GM21360 (cell line): ENCODE data around the gene NME4.
"Not testable (repeated sequence)": the region's sequence is repeated elsewhere in the genome, so short reads cannot be mapped to it uniquely, and the experiment has no call there.

Source experiments
- ATAC-seq: cut with Tn5 transposase; IDR thresholded peaks from one replicate; pipeline ENCODE4 v1.9.1; 2021; ENCODE audit warnings: mild to moderate bottlenecking, moderate library complexity; ENCODE audit not compliant: unreplicated experiment

The NME4 gene

DNA sequence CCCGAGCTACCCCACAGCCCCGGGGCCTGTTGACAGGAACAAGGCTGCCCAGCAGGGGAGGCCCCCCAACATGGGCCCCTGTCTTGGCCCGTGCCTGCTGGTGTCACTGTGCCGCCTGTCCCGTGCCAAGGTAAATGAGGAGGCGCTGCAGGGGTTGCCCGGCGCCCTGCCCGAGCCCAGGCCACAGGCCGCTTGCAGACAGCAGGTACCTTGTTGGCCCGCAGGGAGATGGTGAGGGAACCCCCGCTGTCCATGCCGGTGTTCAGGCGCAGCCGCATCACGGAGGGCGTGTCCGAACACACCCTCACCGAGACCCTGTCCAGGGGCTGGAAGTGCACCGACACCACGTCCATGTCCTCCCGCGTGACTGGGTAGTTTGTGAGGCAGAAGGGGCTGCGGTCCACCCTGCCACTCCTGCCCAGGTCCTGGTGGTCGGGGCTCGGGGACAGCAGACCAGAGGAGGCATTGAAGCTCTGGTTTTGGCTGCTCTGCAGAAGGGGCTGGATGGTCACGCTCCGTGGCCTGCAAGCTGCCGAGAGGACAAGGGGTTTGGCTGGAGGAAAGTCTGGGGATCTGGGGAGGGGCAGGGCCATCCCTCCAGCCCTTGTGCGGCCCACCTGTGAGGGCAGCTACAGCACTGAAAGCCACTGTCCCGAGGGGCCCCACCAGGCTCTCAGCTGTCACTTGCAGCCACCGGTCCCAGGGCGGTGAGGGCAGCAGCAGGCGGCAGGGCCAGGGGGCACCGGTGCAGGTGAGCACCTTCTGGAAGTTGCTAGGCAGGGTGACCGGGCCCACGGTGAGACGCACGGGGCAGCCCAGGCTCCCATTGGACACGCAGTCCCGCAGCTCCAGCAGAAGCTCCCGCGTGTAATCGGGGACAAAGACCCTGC lies 20.8 kb upstream of the NME4 start:
- no peak for ATAC-seq

GRCh38 chr16:376817-377418 lies 20.1 kb upstream of the NME4 start:
- ATAC-seq, result no peak

DNA sequence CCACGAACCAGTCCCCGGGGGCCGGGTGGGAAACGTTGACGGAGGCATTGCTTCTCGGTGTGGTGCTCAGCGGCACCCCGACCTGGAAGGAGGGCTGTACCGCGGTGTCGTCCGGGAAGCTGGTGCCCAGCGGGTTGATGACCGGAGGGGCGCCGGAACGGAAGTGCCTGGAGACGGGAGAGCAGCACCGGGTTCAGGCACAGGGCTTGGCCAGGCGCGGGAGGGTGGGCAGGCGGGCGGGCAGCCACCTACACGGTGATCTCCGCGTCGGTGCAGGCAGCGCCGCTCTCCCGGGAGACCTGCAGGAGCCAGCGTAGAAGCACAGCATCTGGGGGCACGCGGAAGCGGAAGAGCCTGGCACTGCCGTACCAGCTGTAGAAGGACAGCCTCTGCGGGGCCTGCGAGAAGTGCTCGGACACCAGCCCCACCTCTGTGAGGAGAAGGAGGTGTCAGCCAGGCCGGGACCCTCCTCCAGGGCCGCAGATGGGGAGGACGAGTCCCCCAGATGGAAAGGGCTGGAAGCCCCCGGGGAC lies 19.5 kb upstream of the NME4 start:
- ATAC-seq, result no peak

DNA sequence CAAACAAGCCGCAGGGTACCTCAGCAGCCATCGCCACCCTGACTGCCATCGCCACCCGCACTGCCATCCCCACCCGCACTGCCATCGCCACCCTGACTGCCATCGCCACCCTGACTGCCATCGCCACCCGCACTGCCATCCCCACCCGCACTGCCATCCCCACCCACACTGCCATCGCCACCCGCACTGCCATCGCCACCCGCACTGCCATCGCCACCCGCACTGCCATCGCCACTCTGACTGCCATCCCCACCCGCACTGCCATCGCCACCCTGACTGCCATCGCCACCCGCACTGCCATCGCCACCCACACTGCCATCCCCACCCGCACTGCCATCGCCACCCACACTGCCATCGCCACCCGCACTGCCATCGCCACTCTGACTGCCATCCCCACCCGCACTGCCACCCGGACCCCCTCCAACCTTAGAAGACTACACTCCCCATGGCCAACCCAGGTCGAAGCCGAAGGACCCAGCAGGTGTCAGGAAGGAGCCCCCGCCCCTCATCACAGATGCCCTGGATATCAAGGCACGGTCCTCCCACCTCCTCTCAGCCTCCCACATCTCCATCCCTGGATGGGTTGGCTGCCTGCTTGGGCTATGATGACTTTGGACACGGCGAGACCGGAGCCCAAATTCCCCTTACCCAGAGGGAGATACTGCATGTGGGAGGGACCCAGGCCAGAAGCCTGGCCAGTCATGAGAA lies 18.7 kb upstream of the NME4 start:
- not testable (repeated sequence) for ATAC-seq

- ATAC-seq, result no peak
Measured at GRCh38 chr16:378821-379182, 18.2 kb upstream of the NME4 start.

DNA sequence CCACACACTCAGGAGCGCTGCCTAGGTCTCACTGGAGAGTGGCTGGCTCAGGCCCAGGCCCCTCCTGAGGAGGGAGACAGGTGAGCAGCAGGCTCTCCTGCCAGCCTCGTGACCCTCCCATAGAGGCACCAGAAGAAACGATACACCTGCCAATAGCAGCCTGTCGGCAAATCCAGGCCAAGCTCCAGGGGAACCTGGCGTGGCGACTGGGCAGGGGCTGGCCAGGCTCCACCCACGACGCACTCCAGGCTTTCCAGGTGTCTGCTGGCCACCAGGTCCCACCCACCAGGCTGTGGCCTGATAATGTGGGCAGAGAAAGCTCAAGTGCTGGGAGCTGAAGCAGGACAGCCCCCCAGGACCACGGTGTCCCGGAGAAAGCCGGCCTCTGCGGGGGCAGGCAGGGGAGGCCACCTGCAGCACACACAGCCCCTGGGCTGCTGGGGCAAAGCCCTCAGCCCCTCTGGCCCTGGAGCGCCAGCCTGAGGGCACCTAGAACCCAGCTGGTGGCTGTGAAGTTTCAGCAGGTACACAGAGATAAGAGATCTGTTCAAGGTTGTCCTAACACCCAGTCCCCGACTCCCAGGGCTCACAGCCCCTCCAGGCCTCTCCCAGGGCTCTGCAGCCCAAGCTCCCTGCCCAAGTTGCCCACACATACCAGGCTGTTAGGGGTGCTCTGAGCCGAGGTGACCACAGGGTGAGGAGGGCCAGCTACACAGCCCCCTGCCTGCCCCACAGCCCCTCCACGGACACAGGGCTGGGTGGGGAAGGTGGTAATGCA lies 17.6 kb upstream of the NME4 start:
- ATAC-seq, result no peak

DNA sequence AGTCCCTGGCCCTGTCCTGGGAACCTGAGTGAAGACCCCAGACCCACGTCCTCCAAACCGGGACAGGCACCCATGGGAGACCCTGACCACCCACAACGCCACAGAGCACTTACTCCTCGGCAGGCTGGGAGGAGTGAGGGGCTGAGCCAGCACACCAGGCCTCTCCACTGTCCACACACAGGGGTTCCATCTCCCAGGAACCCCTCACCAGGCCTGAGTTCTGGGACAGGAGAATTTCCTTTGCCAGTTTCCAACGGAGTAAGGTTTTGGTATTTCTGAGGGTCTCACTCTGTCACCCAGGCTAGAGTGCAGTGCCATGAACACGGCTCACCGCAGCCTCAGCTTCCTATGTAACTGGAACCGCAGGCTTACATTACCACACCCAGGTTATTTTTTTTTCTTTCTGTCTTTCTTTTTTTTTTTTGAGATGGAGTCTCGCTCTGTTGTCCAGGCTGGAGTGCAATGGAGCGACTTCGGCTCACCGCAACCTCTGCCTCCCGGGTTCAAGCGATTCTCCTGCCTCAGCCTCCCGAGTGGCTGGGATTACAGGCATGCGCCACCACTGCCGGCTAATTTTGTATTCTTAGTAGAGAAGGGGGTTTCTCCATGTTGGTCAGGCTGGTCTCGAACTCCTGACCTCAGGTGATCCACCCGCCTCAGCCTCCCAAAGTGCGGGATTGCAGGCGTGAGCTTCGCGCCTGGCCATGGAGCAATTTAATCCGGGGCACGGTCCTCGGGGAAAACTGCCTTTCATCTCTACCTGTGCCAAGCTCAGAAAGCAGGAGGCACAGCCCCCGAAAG lies 16.8 kb upstream of the NME4 start:
- no peak for ATAC-seq

GRCh38 chr16:380762-381011 lies 16.3 kb upstream of the NME4 start:
- ATAC-seq, result no peak

DNA sequence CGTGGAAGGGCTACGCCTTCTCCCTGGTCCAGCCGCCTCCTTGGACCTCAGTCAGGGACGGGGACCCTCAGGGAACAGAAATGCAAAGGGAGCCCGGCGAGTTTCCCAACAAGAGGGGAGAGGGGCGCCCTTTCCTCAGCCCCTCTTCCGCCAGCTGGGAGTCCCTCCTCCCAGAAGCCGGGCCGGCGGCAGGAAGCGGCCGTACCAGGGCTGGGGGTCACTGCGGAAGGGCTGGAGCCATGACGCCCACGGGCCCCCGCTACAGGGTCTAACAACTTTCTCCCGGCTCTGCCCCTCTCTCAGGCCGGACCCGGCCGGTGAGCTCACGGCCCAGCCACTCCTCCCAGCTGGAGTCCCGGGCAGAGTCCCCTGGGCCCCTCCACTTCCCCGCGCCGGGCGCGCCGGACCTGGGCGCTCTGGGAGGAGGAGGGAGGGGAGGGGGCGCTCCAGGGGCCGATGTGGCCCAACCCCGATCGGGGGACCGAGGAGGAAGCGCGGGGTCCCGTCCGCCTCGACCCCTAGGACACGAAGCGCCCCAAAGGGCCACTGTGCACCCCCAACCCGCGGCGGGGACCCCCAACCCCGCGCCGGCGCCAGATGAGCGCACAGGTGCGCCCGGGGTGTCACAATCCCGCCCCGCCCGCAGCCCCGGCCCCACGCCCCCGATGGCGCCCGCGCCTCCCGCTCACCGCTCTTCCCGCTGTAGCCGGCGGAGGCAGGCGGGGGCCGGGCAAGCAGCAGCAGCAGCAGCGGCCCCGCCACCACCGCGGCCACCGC lies 15.8 kb upstream of the NME4 start:
- peak; percentile 7 for ATAC-seq

GRCh38 chr16:381789-382717 lies 14.9 kb upstream of the NME4 start, which contains the start of gene PGAP6:
PGAP6 (minus strand) TSS chr16:381978; CDS start chr16:381821, 157 bp downstream.
- peak; percentile 47 for ATAC-seq

- ATAC-seq, result no peak
Measured at GRCh38 chr16:383326-384051, 13.5 kb upstream of the NME4 start.

DNA sequence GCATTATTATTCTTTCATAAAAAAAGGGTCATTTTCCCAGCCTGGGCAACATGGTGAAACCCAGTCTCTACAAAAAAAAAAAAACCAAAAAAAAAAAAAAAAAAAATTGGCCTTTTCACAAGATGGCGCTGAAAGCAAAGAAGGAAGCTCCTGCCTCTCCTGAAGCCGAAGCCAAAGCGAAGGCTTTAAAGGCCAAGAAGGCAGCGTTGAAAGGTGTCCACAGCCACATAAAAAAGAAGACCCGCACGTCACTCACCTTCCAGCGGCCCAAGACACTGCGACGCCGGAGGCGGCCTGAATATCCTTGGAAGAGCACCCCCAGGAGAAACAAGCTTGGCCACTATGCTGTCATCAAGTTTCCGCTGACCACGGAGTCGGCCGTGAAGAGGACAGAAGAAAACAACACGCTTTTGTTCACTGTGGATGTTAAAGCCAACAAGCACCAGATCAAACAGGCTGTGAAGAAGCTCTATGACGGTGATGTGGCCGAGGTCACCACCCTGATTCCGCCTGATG lies 10.3 kb upstream of the NME4 start:
- no peak for ATAC-seq

DNA sequence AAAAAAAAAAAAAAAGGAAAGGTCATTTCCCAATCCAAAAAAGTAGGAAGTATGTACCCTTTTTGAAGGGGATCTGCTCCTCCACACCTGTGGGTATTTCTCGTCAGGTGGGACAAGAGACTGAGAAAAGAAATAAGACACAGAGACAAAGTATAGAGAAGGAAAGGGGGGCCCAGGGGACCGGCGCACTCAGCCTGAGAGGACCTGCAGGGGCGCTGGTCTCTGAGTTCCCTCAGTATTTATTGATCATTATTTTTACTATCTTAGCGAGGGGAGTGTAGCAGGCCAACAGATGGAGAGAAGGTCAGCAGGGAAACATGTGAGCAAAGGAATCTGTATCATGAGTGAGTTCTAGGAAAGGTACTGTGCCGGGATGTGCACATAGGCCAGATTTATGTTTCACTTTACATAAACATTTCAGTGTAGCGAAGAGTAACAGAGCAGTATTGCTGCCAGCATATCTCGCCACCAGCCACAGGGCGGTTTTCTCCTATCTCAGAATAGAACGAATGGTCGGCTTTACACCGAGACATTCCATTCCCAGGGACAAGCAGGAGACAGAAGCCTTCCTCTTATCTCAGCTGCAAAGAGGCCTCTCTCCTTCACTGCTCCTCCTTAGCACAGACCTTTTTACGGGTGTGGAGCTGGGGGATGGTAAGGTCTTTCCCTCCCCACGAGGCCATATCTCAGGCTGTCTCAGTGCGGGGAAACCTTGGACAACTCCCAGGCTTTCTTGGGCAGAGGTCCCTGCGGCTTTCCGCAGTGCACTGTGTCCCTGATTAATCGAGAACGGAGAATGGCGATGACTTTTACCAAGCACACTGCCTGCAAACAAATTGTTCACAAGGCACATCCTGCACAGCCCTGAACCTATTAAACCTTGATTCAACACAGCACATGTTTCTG lies 9.0 kb upstream of the NME4 start:
- not testable (repeated sequence) for ATAC-seq

DNA sequence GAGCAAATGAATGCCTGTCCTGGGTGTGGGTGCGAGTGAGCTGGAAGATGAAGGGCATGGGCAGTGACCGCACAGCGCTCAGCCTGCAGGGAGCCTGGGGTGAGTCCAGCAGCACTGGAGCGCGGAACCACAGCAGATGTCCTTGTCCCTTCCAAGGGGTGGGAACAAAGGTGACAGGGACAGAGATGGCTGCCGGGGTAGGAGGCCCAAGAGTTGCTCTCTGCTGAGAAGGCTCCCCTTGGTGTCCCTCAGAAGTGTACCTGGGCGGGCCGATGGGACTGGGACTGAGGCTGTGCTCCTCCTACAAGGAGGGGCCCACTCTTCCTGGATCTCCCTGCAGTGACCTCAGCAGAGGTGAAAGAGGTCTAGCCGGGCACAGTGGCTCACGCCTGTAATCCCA lies 7.6 kb upstream of the NME4 start:
- no peak for ATAC-seq

DNA sequence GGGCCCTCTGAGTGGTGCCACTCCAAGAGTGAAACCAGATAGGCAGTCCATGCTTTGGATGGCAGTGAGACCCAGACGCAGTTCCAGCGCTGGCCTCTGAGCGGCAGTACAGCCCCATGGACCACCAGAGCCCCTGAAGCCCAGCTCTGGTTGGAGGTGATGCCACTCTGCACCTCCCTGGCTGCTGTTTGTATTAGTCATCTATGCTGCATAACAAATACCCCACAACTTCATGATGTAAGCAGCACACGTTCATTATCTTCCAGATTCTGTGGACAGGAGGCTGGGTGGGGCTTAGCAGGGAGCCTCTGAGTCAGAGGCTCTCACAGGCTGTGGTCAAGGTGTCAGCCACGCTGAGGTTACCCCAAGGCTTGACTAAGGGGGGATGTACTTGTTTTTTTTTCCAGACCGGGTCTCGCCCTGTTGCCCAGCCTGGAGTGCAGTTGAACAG lies 5.1 kb upstream of the NME4 start:
- no peak for ATAC-seq

DNA sequence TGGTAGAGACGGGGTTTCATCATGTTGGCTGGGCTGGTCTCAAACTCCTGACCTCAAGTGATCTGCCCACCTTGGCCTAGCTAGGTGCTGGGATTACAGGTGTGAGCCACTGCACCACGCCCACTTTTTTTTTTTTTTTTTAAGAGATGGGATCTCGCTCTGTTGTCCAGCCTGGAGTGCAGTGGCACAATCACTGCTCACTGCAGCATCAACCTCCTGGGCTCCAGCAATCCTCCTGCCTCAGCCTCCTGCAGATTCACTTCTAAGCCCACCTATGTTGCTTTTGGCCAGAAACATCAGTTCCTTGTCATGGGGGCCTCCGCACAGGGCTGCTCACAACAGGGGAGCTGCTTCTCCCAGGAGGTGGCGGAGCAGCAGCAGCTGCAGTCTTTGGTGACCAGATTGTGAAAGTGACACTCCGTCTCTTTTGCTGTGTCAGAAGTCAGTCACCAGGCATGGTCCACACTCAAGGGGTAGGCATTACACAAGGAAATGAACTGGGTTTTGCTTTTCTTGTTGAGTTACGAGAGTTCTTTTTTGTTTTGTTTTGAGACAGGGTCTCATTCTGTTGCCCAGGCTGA lies 4.5 kb upstream of the NME4 start:
- no peak for ATAC-seq
